GM18861 (cell line): ENCODE data around the gene NRG3.

Experiments used
- ATAC-seq: cut with Tn5 transposase; IDR thresholded peaks from one replicate; pipeline ENCODE4 v1.9.1; 2021; ENCODE audit not compliant: unreplicated experiment

NRG3 gene

DNA sequence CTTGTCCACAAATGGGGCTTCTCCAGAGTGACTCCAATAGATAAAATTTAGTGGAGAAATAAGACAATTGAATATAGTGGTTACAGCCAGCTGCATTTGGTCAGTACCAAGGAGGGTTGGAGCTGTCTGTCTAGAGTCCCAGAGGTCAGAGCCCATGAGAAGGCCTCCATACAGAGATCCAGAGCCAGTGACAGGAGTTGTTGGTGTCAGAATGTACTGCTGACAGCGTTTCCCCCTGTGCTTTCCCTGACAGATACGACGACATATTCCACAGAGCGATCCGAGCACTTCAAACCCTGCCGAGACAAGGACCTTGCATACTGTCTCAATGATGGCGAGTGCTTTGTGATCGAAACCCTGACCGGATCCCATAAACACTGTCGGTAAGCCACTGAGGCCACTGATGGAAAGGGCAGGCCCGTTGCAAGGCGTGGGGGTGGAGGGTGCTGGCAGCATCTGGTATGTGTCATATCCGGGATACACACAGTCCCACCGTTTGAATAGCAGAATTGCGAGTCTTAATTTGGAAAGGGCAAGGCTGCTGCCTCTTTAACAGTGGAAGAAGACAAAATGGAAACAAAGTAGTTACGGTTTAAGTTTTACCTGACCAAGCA is 483.6 kb downstream of the NRG3 start:
- ATAC-seq: no peak

DNA sequence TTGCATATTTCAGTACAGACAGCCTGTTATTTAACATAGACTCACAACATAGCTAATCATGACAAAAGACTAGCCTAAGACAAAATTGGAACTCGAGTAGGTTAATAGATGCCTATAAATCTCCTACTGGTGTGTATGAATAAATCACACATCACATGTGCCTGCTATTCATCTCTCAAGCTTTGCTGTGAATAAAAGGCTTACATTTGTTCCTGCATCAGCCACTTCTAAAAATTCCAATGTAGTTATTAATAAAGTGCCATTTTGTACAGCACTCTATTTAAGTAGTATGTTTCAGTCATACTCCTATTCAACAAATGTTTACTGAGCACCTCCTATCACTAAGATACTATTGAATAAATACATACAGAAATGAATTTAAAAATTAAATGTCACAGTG is 486.3 kb downstream of the NRG3 start:
- no peak for ATAC-seq

DNA sequence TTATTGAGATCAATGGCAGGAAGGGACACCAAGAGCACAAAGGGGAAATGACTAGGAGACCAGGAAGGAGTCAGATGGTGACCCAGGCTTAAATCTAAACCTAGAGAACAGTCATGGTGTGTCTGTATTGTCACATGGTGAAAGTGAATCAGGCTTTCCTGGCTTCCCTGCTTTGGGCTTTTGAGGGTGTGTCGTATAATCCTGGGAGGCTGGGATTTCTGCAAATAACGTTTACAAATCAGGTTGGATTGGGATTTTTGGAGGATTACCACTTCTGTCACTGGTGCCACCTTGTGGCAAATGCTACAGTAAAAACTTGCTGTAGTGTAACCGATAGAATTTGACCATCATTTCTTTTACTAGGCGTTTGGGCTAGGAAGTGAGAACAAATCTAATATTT is 502.6 kb downstream of the NRG3 start:
- no peak for ATAC-seq

DNA sequence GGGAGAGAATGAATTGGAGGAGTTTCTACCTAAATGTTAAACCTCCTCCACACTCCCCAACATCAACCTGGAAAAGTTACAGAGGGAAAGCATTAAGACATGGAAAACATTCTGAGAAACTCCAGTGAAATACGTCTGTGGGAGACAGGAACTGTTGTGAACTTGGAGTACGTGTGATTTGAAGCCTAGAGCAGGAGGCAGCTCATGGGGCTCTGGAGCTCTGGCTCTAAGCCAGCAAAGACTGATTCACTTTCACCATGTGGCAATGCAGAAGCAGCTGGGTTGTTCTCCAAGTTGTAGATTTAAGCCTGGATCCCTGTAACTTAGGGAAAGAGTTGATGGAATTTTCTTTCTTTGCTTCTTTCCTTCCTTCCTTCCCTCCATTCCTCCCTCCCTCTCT is 503.2 kb downstream of the NRG3 start:
- no peak for ATAC-seq

DNA sequence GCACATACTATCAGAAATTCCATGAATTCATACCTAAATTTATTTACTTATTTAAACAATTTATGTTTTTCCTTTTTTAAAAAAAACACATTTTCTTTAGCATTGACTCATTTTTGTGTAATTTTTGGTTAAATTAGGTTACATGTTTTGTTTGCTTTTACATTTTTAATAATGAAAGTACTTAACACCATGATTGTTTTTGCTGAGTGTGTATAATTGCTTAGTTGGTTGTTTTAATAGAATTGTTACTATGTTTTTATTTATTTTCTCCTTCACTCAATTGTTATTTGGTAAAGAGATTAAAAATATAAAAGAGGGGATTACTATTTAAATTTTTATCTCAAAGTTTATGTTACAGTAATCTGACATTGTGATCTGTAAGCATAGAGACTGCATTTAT is 508.4 kb downstream of the NRG3 start:
- no peak for ATAC-seq

DNA sequence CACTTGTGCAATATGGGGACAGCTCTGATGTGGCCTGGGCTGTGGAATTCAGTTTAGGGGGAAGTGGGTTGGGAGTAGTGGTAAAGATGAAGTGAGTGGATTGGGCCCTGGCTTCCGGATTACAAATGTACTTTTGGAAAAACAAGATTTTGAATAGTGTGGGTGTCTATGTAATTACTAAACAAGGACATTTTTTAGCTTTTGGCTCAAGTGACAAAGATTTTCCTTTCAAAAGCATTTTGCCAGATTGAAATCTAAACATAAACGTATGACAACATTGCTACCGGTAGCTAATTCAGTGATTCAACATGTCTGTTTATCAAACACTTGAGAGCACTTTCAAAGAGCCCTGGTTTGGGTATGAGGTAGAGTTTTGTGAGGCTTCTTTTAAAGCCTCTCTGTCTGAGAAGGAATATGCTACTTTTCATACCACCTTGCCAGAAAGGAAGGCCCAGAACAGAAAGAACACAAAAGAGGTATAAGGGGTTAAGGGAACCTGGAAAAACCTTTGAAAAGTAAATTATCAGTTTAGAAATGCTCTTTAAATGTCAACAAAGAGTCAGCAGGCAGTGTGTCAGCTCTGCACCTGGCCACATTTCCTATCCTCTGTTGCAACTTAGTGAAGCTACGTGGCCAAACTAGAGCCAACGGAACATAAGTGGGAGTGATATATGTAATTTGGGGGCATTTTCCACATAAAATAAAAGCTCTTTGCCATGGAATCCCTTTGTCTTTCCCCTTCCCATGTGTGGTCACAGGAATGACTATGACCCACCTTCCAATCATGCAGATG is 516.1 kb downstream of the NRG3 start:
- no peak for ATAC-seq

DNA sequence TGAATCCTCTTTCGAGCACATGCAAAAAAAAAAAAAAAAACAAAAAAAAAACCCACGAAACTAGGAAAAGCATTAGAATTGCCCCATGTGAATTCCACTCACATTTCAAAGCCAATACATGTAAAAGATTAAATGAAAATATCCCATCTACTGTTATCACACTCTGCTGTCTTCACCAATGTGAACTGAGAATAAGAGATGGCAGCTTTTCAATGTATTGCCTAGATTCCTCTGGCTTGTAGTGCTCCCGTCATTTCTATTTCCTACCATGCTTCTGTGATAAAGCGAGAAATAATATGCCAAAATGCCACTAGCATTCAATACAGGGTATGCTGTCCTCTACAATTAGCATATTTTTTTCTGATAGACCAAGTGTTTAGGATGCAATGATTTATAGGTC is 517.0 kb downstream of the NRG3 start:
- no peak for ATAC-seq

DNA sequence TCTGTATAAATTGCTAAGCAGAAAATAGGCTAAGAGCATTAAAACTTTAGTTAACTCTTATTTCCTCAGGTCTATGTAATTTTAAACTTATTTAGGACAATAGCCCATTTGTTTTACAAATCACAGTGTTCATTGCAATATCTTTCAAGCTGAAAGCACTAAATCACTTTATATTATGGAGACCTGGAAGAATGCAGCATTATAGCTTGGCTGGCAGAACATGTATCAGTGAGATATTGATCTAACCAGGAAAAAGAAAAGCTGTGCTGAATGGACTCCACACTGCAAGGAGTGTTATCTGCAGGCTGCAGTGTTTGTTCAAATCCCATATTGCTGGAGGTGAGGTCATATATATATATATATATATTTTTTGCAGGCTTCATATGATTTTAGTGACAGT is 517.5 kb downstream of the NRG3 start:
- ATAC-seq: no peak

DNA sequence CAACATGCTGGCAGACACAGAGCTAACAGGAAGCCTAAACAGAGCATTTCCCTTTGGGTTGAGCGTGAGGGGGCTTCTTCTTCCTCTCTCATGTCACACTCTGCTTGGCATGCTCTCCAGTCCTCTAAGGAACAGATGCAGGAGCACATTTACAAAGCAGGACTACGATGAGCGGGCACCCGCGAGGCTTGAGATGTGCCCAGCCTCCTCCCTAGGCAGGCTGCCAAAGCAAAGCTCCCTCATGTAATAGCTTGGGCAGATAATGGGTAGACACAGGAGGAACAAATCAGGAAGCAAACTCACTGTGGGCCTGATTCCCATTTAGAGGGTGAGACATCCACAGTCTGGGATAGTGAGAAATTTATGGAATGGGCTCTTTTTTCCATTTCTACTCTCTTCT is 519.1 kb downstream of the NRG3 start:
- no peak for ATAC-seq

DNA sequence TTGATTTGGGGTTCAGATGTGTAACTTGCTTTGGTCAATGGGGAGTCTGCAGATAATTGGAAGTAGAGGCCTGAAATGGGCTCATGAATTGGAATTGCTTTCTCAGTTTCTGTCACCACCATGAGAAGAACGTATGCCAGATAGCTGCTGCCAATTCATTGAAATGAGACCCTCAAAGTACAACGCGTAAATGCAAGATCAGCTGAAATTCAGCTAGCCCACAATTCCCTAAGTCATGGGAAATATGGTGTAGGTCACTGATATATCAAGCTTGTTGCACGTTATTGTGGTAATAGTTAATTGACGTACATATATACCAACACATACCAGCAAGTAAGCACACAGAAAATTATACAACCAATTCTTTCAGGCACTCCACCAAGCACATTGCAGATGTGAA is 520.0 kb downstream of the NRG3 start:
- no peak for ATAC-seq

DNA sequence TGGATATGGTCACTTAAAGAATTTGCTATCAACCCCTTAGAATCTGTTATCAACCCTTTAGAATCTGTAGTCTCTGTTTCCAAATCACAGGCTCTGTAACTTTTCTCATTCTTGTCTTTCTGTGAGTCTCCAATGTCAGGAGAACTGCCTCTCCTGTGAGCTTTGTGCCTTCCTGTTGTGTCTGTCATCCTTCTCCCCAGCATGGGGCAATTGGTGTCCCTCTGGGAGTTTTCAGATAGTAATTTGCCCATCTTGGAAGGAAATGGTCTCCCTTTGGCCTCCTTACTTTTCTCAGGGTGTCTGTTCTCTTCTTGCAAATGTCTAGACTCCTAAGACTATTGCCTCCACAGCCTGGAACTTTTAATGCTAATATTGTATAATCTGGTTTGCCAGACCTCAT is 521.9 kb downstream of the NRG3 start:
- ATAC-seq: no peak

DNA sequence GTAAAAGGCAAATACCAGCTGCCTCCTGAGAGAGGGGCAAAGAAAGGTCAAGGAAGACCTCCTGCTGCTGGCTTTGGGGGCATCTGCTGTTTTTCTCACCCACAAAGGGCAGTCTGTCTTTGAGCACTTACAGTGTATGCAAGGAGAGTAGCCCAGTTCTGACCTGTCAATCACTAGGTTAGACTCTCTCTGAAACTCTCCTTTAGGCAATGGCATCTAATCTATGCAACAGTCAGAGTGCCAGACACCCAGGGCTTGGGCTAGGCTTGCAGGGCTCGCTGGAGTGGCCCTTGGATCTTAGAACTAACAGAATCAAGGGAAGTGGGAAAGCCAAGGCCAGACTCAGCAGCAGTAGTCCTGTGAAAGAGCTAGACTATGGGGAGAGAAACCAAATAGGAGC is 522.9 kb downstream of the NRG3 start:
- ATAC-seq: no peak

DNA sequence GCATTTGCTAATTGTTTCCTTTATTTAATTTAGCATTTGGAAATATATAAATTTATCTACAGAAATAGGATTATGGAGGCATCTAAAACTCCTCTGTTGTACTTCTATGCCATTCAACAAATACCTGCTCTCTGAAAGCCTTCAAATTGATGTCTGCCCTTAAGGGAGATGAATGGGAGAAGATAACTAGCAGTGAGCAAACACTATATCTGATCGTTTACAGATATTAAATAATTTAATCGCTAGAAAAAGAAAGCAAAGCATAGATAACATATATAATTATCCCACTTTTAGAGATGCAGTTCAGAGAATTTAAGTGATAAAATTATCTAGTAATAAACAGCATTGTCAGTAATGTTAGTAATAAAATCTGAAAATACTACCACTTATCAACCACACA is 524.9 kb downstream of the NRG3 start:
- ATAC-seq: no peak

DNA sequence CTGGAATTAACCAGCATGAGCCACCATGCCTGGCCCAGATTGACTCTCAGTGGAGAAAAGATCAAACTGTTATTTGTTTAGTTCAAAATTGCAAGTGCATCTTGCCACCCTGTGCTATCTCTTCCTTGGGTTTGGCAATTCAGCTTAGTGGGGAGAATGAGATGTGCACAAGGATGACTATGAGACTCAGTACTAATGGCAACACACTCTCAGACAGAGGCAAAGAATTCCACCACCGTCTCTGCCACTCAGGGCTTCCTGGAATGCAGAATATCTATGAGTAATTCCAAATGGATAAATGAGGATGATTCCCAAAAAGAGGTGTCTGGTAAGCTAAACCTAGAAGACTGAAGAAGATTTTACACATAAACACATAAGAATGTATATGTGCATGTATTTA is 525.8 kb downstream of the NRG3 start:
- ATAC-seq: no peak

DNA sequence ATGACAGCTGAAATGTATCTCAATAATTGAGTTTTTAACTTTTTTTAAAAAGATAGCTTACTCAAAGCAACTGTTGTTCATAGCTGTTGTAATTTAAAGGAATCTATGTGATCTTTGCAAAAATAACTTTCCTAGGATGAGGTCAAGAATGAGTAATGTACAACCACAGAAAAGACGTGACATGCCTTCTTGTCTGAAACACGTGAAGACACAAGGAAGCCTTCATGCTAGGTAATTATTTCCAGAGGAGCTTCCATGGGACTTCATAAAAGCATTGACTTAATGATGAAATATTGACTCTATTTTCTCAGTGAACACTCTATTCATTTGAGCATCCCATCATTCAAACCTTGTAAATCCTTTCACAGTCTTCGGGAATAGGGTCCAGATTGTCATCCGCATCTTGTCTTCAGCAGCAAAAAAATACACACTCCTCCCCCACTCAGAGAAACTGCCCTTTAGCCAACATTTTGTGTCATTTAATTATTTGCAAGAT is 528.0 kb downstream of the NRG3 start:
- ATAC-seq: no peak

DNA sequence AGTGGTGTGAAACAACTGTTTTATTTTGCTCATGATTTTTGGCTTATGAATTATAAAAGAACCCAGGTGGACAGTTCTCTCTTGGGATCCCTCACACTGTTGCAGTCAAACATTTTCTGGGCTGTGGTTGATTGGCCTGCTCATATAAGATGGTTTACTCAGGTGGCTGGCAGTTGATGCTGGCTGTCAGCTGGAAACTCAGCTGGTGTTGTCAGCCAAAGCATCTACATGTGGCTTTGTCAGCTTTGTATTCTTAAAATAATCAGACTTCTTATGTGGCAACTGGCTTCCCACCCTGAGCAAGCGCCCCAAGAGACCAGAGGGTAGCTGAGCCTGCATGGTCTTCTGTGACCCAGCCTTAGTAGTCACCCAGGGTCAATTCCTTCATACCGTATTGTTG is 534.7 kb downstream of the NRG3 start:
- no peak for ATAC-seq

DNA sequence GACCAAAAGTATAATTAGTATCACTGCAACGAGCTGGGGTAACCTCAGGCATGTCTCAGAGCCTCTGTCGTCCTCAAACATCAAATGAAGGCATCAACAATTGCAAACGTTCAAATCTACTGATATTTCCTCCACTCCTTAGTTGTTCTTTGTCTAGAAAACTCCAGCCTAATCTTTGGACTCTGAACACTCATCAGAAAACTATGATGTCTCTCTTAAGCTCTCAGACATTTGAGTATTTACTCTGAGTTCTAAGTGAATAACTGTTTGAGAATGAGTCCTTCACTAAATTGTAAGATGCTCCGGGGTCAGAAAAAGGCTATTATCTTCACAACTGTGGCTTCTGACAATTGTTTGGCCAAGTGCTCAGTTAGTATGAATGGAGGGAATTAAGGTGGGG is 536.4 kb downstream of the NRG3 start:
- ATAC-seq: no peak

DNA sequence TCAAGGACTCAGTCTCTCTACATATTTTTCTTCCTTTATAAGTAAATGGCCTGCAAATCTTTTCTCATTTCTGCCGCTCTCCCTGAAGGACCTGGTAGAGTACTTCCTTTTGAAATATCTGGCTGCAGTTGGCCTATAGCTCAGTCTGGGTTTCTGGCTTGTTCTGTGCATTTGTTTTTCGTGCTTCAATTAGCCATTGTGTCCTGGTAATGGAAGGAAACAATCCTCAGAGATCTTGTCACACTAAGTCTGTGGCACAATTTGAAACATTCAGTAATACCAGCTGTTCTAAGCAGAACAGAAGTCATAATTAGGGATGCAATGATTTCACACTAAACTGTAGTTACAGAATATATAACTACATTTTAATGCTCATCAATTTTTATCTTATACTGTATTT is 545.0 kb downstream of the NRG3 start:
- no peak for ATAC-seq

DNA sequence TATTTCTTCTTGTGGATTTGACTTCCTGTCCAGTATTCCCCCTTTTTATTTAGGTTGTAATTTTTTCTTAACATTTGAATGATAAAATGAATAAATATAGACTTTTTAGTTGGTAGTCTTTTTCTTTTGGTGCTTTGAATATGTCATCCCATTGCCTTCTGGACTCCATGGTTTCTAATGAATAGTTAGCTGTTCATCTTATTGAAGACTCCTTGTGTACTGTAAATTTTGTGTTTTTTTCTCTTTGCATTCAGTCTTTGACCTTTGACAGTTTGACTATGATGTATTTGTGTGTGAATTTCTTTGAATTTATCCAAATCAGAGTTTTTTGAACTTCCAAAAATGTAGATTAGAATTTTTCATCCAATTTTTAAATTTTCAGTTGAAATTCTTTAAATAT is 554.3 kb downstream of the NRG3 start:
- ATAC-seq: no peak

DNA sequence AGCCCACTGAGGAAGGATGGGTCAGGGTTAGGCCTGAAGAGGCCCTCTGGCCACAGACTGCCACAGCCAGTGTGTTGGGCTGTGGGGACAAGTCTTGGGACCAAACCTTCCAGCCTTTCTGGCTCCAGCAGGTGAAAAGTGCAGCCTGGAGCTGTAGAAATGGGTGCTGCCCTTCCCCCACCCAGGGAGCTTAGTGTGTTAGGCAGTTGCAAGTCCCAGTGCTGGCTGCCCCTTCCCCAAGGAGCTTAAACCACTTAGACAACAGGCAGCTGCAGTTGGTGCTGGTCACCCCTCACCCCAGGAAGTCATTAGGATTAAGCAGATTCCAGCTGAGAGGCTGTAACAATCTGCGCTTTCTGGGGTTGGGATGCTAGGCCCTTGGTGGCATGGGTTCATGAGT is 563.3 kb downstream of the NRG3 start:
- no peak for ATAC-seq

DNA sequence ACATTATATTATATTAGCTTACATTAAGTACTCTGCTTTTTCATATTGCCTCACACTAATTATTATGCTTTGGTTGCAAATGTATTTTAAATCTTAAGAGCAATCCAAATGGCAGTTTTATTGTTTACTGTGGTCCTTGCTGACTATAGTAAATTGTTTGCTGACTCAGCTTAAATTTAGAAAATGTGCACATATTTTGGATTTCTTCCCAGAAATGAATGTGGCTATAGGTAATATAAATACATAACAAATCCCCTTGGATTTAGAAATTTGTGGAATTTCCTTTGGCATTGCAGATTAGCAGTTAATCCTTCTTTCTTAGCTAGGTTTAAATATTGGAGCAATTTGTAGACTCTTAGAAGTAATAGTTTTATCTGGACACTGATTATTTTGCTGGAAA is 565.8 kb downstream of the NRG3 start:
- ATAC-seq: no peak

DNA sequence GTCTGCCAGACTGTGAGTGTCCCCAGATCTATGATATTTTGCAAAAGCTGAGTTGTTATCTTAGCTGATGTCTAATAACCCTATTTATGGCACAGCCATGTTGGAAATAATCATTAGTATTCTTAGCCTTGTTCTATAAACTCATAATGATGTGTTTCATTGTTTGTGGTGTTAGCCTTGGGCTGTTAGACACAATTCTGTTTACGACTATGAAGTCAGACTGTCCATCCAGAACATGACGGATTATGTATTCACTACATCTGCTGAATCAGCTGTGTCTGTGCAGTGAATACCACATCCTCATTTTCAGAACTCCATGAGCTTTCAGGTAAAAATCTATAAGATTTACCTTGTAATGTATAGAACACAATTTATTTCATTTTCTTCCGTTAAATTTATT is 577.1 kb downstream of the NRG3 start:
- no peak for ATAC-seq

DNA sequence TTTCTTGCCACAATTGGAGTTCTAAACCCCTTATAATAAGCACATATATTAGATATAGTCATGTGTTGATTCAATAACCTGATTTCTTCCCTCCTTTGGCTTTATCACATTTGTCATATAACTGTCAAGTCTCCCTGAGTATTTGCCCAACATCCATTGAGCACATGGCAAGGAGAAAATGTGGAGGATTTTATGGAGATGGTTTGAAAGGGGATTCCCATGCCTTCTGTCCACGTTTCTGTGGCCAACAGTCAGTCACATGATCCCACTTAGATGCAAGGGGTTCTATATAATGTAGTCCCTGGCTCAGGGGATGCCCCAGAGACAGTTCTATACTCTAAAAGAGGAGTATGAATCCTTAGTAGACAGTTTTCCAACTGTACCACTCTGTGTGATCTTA is 577.7 kb downstream of the NRG3 start:
- ATAC-seq: no peak
